ENCODE results near the gene TNRC6A.
"Not testable (repeated sequence)": the region's sequence is repeated elsewhere in the genome, so short reads cannot be mapped to it uniquely, and the experiment has no call there.

The TNRC6A gene

GRCh38 chr16:24845726-24846547 lies 116.5 kb downstream of the TNRC6A start, which contains the start of gene SLC5A11:
Gene SLC5A11, plus strand, starts transcription at chr16:24845963. Its CDS starts 12,681 bp downstream, at chr16:24858644.
- DNase-seq: no peak

GRCh38 chr16:24846548-24847357 lies 117.3 kb downstream of the TNRC6A start:
- DNase-seq: no peak

- DNase-seq: no peak
Measured at GRCh38 chr16:24847358-24847664, 117.9 kb downstream of the TNRC6A start.

GRCh38 chr16:24848065-24848464 lies 118.6 kb downstream of the TNRC6A start:
- DNase-seq: no peak

- no peak for DNase-seq
Measured at GRCh38 chr16:24849641-24850040, 120.2 kb downstream of the TNRC6A start.

GRCh38 chr16:24850289-24850938 lies 121.0 kb downstream of the TNRC6A start:
- no peak for DNase-seq

- no peak for DNase-seq
Measured at GRCh38 chr16:24851700-24852099, 122.2 kb downstream of the TNRC6A start.

GRCh38 chr16:24852281-24852721 lies 122.8 kb downstream of the TNRC6A start:
- DNase-seq: no peak

- no peak for DNase-seq
Measured at GRCh38 chr16:24853169-24853824, 123.8 kb downstream of the TNRC6A start.

GRCh38 chr16:24853830-24854229 lies 124.4 kb downstream of the TNRC6A start:
- no peak for DNase-seq

GRCh38 chr16:24854607-24855171 lies 125.2 kb downstream of the TNRC6A start:
- no peak for DNase-seq

- no peak for DNase-seq
Measured at GRCh38 chr16:24855678-24856077, 126.2 kb downstream of the TNRC6A start.

- DNase-seq: not testable (repeated sequence)
Measured at GRCh38 chr16:24856871-24857270, 127.4 kb downstream of the TNRC6A start.

GRCh38 chr16:24858219-24859041 lies 129.0 kb downstream of the TNRC6A start:
- DNase-seq: no peak

GRCh38 chr16:24861461-24861860 lies 132.0 kb downstream of the TNRC6A start:
- DNase-seq: no peak

- no peak for DNase-seq
Measured at GRCh38 chr16:24863582-24864437, 134.4 kb downstream of the TNRC6A start.

GRCh38 chr16:24869033-24869432 lies 139.6 kb downstream of the TNRC6A start:
- DNase-seq: no peak

GRCh38 chr16:24871891-24872290 lies 142.4 kb downstream of the TNRC6A start:
- DNase-seq: no peak

- DNase-seq: no peak
Measured at GRCh38 chr16:24873028-24873427, 143.6 kb downstream of the TNRC6A start.

GRCh38 chr16:24875466-24875865 lies 146.0 kb downstream of the TNRC6A start:
- no peak for DNase-seq

Data from right kidney (tissue), 1 donor.